HG03108 (cell line): ENCODE results near the gene SETD1B.
A peak's percentile ranks its signal among the peaks of the same experiment; 100 is the strongest.

Source experiments
- ATAC-seq: cut with Tn5 transposase; IDR thresholded peaks from one replicate; pipeline ENCODE4 v1.9.1; 2021; ENCODE audit warnings: moderate library complexity; ENCODE audit not compliant: unreplicated experiment

The SETD1B gene

GRCh38 chr12:121822393-121823100 is 18.7 kb downstream of the SETD1B start:
- no peak for ATAC-seq

DNA sequence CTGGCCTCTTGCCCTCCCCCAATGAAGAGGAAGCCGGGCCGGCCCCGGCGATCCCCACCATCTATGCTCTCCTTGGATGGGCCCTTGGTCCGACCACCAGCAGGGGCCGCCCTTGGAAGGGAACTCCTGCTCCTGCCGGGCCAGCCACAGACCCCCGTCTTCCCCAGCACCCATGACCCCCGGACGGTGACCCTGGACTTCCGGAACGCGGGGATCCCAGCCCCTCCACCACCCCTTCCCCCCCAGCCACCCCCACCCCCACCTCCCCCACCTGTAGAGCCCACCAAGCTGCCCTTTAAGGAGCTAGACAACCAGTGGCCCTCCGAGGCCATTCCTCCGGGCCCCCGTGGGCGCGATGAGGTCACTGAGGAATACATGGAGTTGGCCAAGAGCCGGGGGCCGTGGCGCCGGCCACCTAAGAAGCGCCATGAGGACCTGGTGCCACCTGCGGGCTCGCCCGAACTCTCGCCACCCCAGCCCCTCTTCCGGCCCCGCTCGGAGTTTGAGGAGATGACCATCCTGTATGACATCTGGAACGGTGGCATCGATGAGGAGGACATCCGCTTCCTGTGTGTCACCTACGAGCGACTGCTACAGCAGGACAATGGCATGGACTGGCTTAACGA is 19.4 kb downstream of the SETD1B start:
- ATAC-seq, result no peak

DNA sequence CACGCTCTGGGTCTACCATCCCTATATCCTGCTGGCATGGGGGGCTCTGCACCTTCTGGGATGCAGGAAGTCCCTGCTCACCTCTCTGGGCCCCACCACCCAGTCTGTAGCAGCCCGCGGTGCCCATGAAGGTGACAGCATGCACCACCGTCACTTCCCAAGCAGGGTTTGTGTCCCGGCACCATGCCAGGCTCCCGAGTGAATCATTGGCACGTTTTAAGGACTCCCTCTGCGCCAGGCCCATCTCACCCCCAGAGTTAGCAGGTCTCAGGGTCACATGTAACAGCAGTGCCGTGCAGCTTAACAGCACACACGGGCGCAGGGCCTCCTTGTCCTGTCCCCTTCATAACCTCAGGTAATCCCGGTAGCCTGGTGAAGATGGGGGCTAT is 19.9 kb downstream of the SETD1B start:
- ATAC-seq, result no peak

GRCh38 chr12:121825041-121825523 is 21.3 kb downstream of the SETD1B start:
- no peak for ATAC-seq

DNA sequence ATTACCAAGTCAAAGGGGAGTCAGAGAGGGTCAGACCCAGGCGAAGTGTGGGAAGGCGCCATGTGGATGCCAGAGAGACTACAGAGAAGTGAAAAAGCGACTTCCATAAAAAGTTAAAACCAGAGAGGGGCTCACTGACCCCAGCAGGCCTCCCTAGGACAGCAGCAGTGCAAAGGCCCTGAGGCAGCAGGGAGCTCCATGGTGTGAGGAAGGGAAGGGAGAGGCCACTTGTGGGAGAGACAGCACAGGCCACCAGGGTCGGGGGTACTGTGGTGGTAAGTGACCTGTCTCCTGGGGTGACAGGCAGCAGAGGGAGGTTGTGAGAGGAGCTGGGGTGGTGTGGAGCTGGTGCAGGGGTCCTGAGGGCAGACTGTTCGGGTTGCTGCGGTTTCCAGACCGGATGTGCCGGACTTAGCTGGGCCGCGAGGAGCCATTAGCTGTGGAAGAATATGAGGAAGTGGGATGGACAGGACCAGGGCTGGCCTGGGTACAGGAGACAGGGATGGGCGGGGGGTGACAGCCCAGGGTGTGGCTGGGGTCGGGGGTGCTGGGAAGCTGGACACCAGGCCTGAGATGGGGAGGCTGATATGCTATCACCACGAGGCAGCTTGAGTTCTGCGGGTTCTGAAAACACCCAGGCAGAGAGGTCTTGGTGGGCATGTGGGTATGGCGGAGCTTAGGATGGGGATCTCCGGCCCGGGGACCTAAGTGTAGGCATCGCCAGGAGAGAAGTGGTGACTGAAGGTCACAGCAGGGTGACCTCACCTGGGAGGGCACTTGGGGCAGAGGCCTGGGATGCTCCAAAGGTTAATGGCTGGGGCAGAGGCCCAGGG is 22.7 kb downstream of the SETD1B start:
- ATAC-seq, result no peak

GRCh38 chr12:121827351-121828099 is 23.7 kb downstream of the SETD1B start:
- no peak for ATAC-seq

DNA sequence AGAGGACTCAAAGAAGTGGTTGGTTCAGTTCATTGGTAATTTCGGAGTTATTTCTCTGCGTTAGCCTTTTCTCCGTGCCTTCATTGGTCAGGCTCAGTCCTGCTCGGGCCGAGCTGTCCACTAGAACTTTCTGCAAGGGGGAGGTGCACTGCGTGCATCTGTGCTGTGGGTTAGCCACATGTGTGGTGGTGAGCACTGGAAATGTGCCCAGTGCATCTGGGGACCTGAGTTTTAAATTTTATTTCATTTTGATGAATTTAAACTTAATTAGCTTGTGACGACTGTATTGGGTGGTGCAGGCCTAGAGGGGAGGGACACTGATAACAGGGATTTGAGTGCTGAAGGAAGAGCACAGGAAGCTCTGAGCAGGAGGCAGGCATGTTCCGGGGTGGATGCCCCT is 24.5 kb downstream of the SETD1B start:
- ATAC-seq, result no peak

- no peak for ATAC-seq
Measured at GRCh38 chr12:121828826-121829225, 25.0 kb downstream of the SETD1B start.

- ATAC-seq, result no peak
Measured at GRCh38 chr12:121829250-121829918, 25.6 kb downstream of the SETD1B start.

DNA sequence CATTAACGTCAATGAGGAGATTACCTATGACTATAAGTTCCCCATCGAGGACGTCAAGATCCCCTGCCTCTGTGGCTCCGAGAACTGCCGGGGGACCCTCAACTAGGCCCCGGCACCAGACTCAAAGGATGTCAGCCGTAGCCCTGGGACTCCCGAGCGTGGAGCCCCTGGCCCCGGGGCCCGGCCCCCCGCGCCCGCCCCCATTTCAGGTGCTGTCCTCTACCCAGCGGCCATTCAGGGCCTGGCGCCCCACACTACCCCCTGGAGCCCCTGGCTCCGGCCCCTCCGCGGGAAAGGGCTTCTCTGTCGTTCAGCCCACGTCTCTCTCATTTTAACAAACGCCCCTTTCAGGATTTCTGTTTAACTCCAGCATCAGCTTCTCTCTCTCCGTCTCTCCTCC is 26.3 kb downstream of the SETD1B start:
- ATAC-seq, result no peak

- ATAC-seq, result no peak
Measured at GRCh38 chr12:121830588-121831265, 26.9 kb downstream of the SETD1B start.

- no peak for ATAC-seq
Measured at GRCh38 chr12:121831571-121832245, 27.9 kb downstream of the SETD1B start.

- no peak for ATAC-seq
Measured at GRCh38 chr12:121837680-121838079, 33.9 kb downstream of the SETD1B start.

DNA sequence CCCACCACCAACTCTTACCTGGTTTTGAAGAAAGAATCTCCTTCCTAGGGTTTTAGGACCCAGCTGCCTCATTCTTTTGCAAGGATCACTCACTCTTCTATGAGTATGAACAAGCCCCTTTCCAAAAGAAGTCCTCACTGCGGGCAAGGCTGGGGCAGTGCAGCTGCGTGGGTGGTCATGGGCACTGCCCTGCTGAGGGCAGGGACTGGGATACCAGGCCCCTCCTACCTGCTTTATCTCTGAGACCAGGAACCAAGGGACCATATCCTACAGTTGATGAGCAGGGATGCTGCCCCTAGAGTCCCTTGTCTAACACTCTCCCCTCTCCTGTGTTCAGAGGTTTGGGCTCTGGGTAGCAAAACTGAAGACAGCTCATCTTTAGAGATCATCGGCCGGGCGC is 34.3 kb downstream of the SETD1B start:
- ATAC-seq, result no peak

DNA sequence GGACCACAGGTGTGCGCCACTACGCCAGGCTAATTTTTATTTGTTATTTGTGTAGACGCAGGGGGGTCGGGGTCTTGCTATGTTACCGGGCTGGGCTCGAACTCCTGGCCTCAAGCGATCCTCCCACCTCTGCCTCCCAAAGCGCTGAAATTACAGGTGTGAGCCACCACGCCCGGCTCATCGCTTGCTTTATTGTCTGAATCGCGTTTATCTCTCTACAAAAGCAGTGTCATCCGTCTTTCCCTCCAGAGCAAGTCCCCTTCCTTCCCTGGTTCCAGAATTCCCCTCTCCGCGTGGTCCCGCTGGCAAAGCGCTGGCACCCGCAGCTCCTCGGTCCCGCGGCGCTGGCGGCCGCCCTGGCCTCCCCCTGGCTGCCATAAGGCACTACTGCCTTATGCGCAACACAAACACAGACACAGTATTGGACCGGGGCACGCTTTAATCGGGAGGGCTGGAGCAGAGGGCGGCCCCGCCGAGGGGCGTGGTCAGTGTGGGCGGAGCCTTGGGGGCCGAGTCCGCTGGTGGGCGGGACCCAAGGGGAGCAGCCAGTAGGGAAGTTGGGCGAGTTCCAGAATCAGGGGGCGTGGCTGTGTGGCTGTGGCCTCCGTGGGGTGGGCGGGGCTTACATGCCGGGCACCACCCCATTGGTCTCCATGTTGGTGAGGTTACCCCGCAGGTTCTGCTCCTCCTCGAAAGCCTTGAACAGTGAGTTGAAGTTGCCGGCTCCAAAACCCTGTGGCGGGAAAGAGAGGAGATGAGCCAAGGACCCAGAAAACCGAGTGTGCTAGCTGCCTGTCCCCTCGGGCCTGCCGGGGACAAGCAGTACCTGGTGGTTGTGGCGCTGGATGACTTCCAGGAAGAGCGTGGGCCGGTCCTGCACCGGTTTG is 35.5 kb downstream of the SETD1B start:
- ATAC-seq, result peak; percentile 96

DNA sequence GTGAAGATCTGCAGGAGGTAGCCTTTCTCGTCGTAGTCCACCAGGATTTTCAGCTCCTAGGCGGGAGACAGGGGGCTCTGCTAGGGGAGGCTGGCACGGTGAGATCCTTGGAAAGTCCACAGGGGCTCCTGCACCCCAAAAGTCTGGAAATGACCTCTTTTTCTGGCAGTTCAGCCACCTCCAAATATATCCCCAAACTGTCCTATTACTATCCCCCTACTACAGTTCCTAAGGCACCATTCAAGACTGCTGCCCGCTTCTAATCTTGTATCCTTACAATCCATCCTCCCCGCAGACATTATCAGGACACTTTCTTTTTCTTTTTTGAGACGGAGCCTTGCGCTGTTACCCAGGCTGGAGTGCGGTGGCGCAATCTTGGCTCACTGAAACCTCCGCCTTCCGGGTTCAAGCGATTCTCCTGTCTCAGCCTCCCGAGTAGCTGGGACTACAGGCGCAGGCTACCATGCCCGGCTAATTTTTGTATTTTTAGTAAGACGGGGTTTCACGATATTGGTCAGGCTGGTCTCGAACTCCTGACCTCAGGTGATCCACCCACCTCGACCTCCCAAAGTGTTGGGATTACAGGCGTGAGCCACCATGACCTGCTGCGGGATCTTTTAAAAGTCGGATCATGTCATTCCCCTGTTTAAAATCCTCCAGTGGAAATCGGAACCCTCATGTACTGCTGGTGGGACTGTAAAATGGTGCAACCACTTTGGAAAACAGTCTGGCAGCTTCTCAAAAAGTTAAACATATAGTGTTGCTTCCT is 36.4 kb downstream of the SETD1B start:
- no peak for ATAC-seq

DNA sequence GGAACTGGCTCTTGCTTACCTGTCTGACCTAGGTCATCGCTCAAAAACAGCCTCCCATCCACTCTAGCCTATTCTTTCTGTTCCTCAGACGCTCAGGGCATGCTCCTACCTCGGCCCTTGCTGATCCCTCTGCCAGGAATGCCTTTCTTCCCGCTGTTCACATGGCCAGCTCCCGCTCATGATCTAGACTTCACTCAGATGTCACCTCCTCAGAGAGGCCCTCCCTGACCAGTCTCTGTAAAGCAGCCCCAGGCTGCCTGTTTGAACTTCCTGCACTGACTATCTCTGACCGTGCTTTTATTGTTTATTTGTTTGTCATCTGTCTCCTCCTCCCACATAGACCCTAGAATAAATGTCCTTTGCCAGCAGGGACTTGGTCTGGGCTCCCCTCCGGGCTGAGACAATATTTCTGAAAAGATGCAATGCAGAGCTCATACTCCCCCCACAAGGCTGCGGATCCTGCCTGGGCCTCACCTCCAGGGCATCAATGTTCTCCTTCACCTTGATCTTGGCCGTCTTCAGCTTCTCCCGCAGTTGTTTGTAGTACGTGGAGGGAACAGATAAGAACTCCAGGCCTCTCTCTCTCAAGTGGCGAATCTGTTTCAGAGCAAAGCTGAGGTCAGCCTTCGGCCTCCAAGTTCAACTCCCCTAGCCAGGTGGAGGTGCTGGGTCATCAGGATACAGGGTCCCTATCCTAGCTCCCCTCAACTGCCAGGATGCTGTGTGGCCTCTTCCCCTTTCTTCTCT is 39.6 kb downstream of the SETD1B start:
- no peak for ATAC-seq
